ENCODE measurements around the gene KDM5B.

- TF ChIP-seq NR1H2 (CRISPR knock-in tag; IDR thresholded peaks at IDR 0.05) (no peak), ATF4 (CRISPR knock-in tag; IDR thresholded peaks at IDR 0.05) (no peak), ZBTB49 (CRISPR knock-in tag; IDR thresholded peaks at IDR 0.05; ENCODE audit: borderline replicate concordance) (no peak), CHD2 (IDR thresholded peaks at IDR 0.05; ENCODE audit: low read depth, low read length) (no peak), CTCF (IDR thresholded peaks at IDR 0.05 in 2 of 3, conservative IDR thresholded peaks at IDR 0.05 in 1 of 3; ENCODE audit: insufficient read depth in 2 of 3, low read depth in 1 of 3, low read length in 3 of 3) (no peak), RUNX1 (IDR thresholded peaks at IDR 0.05; ENCODE audit: low read depth) (no peak), MTA3 (IDR thresholded peaks at IDR 0.05; ENCODE audit: borderline replicate concordance) (no peak), NR2F6 (CRISPR knock-in tag; IDR thresholded peaks at IDR 0.05) (no peak), POLR2AphosphoS5 (IDR thresholded peaks at IDR 0.05; ENCODE audit: control insufficient read depth, insufficient read depth, low read depth, low read length) (no peak), ZNF140 (CRISPR knock-in tag; IDR thresholded peaks at IDR 0.05) (no peak), TOE1 (IDR thresholded peaks at IDR 0.05; ENCODE audit: borderline replicate concordance) (no peak), TOE1 (CRISPR knock-in tag; IDR thresholded peaks at IDR 0.05; ENCODE audit: borderline replicate concordance, low read depth) (no peak), KDM1A (IDR thresholded peaks at IDR 0.05) (no peak), RBM15 (IDR thresholded peaks at IDR 0.05; ENCODE audit: insufficient read depth, low read length) (no peak)
Measured at GRCh38 chr1:202701200-202701599, 107.0 kb downstream of the KDM5B start.

All from K562 (cell line).